OCI-LY7 (cell line): ENCODE measurements around the gene IGF2.

Experiments used
- CTCF ChIP-seq: fragments of 200-600 bp; sonication (generic); conservative IDR thresholded peaks from 2 replicates; pipeline ENCODE4 v1.5.1; 2014; ENCODE audit warnings: mild to moderate bottlenecking, antibody characterized with exemption, low read length, moderate library complexity, mixed read lengths
- EZH2phosphoT487 ChIP-seq: fragments of 200-600 bp; sonication (generic); IDR thresholded peaks from 2 replicates; pipeline ENCODE4 v1.6.1; 2018; ENCODE audit warnings: low read depth, borderline replicate concordance, mild to moderate bottlenecking, mixed run types, antibody characterized with exemption, low read length, moderate library complexity, mixed read lengths

GRCh38 chr11:2104524-2105440 is 34.4 kb downstream of the IGF2 start:
- TF ChIP-seq CTCF (no peak), EZH2phosphoT487 (no peak)
